A673 (cell line): Measurements from ENCODE around the gene DPH2. TPM values are rescaled to one million over a fixed set of nuclear protein-coding genes. Genes with fewer than 3 reads are reported as not detected.

Experiments used
- BruUV-seq: library from RNA; stranded (reverse); fragments of 400-500 nt; replicated peaks from 2 replicates; lab custom pipeline; 2021; lab: Mats Ljungman, UMichigan
- CTCF ChIA-PET: fragments of 300-600 bp; sonication (Branson Sonifier 250); formaldehyde crosslinking; loops from one replicate; lab custom pipeline; 2022; ENCODE audit warnings: antibody characterized with exemption; lab: Charles Lee
- POLR2A ChIA-PET: fragments of 300-600 bp; sonication (Branson Sonifier 250); formaldehyde crosslinking; loops from one replicate; lab custom pipeline; 2022; ENCODE audit warnings: antibody characterized with exemption; ENCODE audit not compliant: low non-redundant PET; lab: Charles Lee
- DNase-seq: peaks from one replicate; pipeline ENCODE4 v3.0.0-alpha.2; 2015; ENCODE audit warnings: low spot score
- H3K27ac ChIP-seq: fragments of 200-600 bp; sonication (generic); 2 replicates; pipeline ENCODE4 v1.5.1; 2016; ENCODE audit warnings: mixed run types, low read depth, mild to moderate bottlenecking, mixed read lengths, antibody characterized with exemption, low read length; ENCODE audit not compliant: poor library complexity, severe bottlenecking
- H3K27me3 ChIP-seq: fragments of 200-600 bp; sonication (generic); replicated peaks from 2 replicates; pipeline ENCODE4 v1.6.1; 2017; ENCODE audit warnings: mixed run types, low read depth, mild to moderate bottlenecking, mixed read lengths, antibody characterized with exemption, low read length; ENCODE audit not compliant: insufficient read depth, poor library complexity
- H3K36me3 ChIP-seq: fragments of 200-600 bp; sonication (generic); 2 replicates; pipeline ENCODE4 v1.6.1; 2016; ENCODE audit warnings: mixed run types, mild to moderate bottlenecking, mixed read lengths, antibody characterized with exemption, low read length; ENCODE audit not compliant: insufficient read depth, poor library complexity, severe bottlenecking
- H3K4me1 ChIP-seq: fragments of 200-600 bp; sonication (generic); 2 replicates; pipeline ENCODE4 v1.6.1; 2017; ENCODE audit warnings: mixed run types, mild to moderate bottlenecking, mixed read lengths, antibody characterized with exemption, low read length; ENCODE audit not compliant: insufficient read depth, poor library complexity, severe bottlenecking
- H3K4me3 ChIP-seq: fragments of 200-600 bp; sonication (generic); 2 replicates; pipeline ENCODE4 v1.5.1; 2016; ENCODE audit warnings: low read depth, mixed run types, mild to moderate bottlenecking, mixed read lengths, low read length; ENCODE audit not compliant: poor library complexity, severe bottlenecking
- H3K9me3 ChIP-seq: fragments of 200-600 bp; sonication (generic); 2 replicates; pipeline ENCODE4 v1.6.1; 2016; ENCODE audit warnings: mixed run types, low read depth, mild to moderate bottlenecking, mixed read lengths, antibody characterized with exemption, low read length; ENCODE audit not compliant: poor library complexity, severe bottlenecking
- EZH2 ChIP-seq: fragments of 200-600 bp; sonication (generic); IDR thresholded peaks from 2 replicates; pipeline ENCODE4 v1.6.1; 2017; ENCODE audit warnings: borderline replicate concordance, low read depth, mild to moderate bottlenecking, mixed read lengths, antibody characterized with exemption, low read length; ENCODE audit not compliant: poor library complexity, severe bottlenecking
- intact Hi-C: fragments of 100-400 bp; cut with micrococcal nuclease; formaldehyde crosslinking; loops from one replicate; pipeline ENCODE4 v1.10.0; 2022; ENCODE audit not compliant: unreplicated experiment
- total RNA-seq: library from RNA; stranded (reverse); gene quantifications from 2 replicates; pipeline ENCODE4 v1.2.3, GENCODE V29; 2021
- TF ChIP-seq, protein P1 (sequence below): fragments of 300-800, 200-600 bp; sonication (generic); conservative IDR thresholded peaks from 2 replicates; pipeline ENCODE4 v1.5.1; 2017; ENCODE audit warnings: low read depth, mild to moderate bottlenecking, antibody characterized with exemption, low read length, moderate library complexity, mixed read lengths

Gene DPH2
- total RNA-seq, 1 experiment from 2014 or later = 52.8 TPM

DNA sequence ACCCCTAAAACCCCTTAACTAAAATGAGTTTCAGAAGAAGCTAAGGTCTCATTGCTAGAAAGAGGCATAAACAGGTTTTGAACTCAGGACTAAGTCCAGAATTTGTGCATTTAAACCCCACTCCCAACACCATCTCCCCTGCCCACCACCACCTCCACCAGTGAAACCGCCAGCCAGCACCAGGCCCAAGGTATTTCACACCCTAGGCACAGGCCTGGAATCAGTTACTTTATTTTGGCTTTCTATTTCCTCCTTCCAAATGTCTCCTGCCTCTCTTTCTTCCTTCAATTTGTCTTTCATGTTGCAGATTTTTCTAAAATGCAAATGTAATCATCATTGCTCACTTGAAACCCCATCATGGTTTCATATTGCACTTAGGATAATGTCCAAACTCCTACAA is 24.9 kb upstream of the DPH2 start:
- ChIA-PET CTCF (interaction anchor here (0.9 kb wide), 1 partner anchor 10 kb away, joined by 3 read pairs; no protein-coding TSS in a partner anchor), POLR2A (no interaction called here)
- H3K9me3 ChIP-seq = no peaks in the 10 kb centered on the region
- intact Hi-C loops = no loop called here
- no peak for TF ChIP-seq EZH2
- TF ChIP-seq, protein P1, sequence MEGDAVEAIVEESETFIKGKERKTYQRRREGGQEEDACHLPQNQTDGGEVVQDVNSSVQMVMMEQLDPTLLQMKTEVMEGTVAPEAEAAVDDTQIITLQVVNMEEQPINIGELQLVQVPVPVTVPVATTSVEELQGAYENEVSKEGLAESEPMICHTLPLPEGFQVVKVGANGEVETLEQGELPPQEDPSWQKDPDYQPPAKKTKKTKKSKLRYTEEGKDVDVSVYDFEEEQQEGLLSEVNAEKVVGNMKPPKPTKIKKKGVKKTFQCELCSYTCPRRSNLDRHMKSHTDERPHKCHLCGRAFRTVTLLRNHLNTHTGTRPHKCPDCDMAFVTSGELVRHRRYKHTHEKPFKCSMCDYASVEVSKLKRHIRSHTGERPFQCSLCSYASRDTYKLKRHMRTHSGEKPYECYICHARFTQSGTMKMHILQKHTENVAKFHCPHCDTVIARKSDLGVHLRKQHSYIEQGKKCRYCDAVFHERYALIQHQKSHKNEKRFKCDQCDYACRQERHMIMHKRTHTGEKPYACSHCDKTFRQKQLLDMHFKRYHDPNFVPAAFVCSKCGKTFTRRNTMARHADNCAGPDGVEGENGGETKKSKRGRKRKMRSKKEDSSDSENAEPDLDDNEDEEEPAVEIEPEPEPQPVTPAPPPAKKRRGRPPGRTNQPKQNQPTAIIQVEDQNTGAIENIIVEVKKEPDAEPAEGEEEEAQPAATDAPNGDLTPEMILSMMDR = no peak
- no peaks in the 10 kb centered on the region for H3K27me3 ChIP-seq
- no peaks in the 10 kb centered on the region for H3K36me3 ChIP-seq
- H3K27ac ChIP-seq = no peak overlapping the region
- peak overlapping the region; percentile 19 for H3K4me3 ChIP-seq
- H3K4me1 ChIP-seq = peaks cover 19% of the 10 kb centered on the region
- DNase-seq = no peak
- no TSS peak for BruUV-seq

DNA sequence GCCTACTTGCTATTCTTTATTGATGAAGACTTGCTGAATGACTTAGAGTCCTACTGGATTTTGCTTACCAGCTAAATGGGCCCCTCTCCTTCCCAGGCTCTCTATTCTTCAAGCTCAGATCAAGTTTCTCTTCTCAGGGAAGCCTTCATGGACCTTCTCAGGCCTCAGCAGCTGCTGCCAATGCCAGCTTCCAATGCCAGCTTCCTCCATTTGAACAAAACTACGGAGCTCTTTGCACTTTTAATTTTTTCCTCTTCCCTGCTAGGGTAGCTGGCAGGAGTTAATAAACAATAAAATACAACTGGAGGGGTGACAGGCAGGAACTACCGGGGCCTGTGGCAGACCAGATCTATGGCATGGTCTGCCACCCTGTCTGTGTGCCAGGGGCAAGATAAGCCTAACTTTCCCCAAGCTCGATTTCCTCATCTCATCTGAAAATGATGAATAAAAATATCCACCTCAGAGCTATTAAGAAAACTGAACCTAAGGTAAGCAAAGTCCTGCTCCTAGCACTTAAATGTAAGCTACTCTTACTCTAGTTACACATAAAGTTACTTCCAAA is 24.1 kb upstream of the DPH2 start:
- Histone ChIP-seq H3K27me3 (no peaks in the 10 kb centered on the region), H3K4me3 (peak overlapping the region; percentile 92), H3K9me3 (no peaks in the 10 kb centered on the region), H3K36me3 (no peaks in the 10 kb centered on the region), H3K27ac (peak overlapping the region; percentile 99), H3K4me1 (peaks cover 19% of the 10 kb centered on the region)
- POLR2A ChIA-PET = no interaction called here
- TSS peak; percentile 72 for BruUV-seq
- DNase-seq = no peak
- CTCF ChIA-PET = interaction anchor here (0.7 kb wide), 1 partner anchor 11 kb away, joined by 4 read pairs; no protein-coding TSS in a partner anchor
- TF ChIP-seq, protein P1 = no peak
- TF ChIP-seq EZH2 = no peak
- intact Hi-C loops = no loop called here

DNA sequence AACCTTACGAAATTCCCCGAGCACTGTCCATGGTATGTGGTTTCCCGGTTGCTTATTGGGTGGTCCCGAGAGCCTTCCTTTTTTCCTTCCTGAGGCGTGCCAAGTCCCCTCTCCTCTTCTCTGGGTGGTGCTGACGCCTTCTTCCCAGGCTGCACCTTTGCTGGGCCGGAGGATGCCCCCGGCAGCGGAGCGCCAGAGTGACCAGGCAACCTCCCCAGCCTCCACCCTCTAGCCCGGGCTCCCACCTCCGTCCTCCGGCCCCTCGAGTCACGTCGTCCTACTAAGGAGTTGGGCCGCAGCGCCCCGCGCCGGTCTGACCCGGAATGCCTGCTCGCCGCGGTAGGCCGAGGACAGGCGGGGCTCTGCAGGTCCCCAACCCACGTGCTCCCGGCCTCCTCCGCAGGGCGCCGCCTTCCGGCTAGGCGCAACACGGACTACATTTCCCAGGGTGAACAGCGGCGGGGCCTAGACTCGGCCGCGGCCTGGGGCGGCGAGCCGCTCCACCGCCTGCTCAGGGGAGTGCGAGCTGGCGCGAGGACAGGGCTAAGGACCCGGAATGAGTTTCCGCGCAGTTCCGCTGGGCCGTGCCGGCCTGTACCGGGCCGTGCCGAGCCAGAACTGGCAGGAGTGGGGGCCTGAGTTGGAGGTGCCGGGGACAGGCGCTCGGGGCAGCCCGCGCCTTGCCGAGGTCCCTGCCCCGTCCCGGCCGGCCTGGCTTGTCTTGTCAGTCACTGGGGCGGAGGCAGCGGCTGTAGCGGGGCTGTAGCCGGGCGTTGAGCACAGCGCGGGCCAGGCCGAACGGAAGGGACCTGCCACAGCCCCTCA is 23.4 kb upstream of the DPH2 start, which contains the start of gene IPO13:
TSS of gene IPO13 (plus strand) at position 715 of the 825 bp plus-strand sequence. CDS start 651 bp downstream, outside the sequence.
- Histone ChIP-seq H3K27me3 (no peaks in the 10 kb centered on the region), H3K36me3 (no peaks in the 10 kb centered on the region), H3K27ac (peak within 1 kb of the TSS; percentile 99), H3K4me1 (peaks cover 19% of the 10 kb centered on the region), H3K4me3 (peak within 1 kb of the TSS; percentile 92), H3K9me3 (no peaks in the 10 kb centered on the region)
- peak; percentile 98 for DNase-seq
- ChIA-PET CTCF (interaction anchor here (0.6 to 1.4 kb wide), 3 partner anchors 12 to 1025 kb away, joined by 3 to 10 read pairs (median 4); no protein-coding TSS in a partner anchor), POLR2A (no interaction called here)
- intact Hi-C loops = no loop called here
- BruUV-seq = no TSS peak
- TF ChIP-seq EZH2 = no peak
- TF ChIP-seq, protein P1 = peak; percentile 84
